Activated CD8-positive, alpha-beta memory T cell treated with anti-CD3 and anti-CD28 coated beads for 48 hours (primary cell): Measurements from ENCODE around the gene PATE1.

ENCODE experiments used
- DNase-seq, 3 experiments: peaks; one replicate each; pipeline ENCODE4 v3.0.0-alpha.2; 2020; ENCODE audit warnings: low read depth in 2 of 3, low spot score in 2 of 3

The PATE1 gene

DNA sequence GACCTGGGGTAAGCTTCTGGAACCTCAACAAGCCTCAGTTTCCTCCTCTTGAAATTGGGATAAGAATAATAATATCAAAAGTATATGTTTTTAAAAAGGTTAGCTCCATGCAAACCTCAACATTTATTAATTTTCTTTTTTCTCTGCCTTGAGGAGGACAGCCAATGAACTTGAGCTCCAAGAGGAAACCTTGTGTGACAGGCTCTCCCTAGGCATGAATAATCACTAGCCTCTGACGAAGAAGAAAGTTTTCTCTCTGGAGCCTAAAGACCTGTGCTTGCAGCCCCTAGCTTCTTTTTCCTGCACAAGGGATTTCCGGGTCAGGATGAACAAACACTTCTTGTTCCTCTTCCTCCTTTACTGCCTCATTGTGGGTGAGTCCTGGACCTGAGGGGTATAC is 41.7 kb downstream of the PATE1 start, which contains the start of gene PATE3:
Gene PATE3, plus strand, starts transcription at position 301 of the 400 bp plus-strand sequence. Its CDS starts 25 bp downstream, at position 326.
- no peak for DNase-seq

DNA sequence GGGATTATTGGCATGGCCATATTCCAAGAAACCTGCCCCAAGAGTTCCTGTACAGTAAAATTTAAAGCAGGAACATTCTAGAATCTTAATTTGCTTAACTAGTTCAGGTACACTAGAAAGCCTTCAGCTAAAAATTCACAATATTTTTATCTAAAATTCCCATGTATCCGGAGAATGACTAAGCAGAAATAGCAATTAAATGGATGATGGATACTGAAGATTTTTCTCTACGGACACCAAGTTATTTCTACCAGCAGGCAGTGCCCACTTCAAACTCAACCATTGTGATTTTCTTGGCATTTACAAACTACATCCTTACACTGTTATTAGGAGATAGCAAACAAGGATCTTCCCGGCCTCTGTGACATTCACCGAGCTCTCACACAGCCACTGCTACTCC is 44.7 kb downstream of the PATE1 start:
- DNase-seq, result no peak

DNA sequence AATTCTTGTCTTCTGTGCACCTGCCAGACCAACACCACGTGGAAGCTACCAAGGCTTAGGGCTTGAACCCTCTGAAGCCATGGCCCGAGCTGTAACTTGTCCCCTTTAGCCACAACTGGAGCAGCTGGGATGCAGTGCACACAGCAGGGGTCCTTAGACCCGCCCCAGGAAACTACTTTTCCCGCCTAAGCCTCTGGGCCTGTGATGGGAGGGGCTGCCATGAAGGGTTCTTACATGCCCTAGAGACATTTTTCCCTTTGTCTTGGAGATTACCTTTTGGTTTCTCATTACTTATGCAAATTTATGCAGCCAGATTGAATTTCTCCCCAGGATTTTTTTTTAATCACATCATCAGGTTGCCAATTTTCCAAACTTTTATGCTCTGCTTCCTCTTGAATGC is 51.6 kb downstream of the PATE1 start:
- DNase-seq, result no peak
